Epithelial cell of esophagus (primary cell): Measurements from ENCODE around the gene LAMB2.

Experiments used
- DNase-seq: peaks from one replicate; pipeline ENCODE4 v3.0.0; 2010; ENCODE audit warnings: low read depth
- H3K4me3 ChIP-seq: 2 replicates; pipeline ENCODE4 v1.5.1; 2011; ENCODE audit warnings: mild to moderate bottlenecking, low read length, control low read depth
- TF ChIP-seq, protein P1 (sequence below): IDR thresholded peaks from 2 replicates; pipeline ENCODE4 v1.5.1; 2011; ENCODE audit warnings: low read depth, mild to moderate bottlenecking, low read length, control low read depth, inconsistent platforms; ENCODE audit not compliant: insufficient read depth; ENCODE audit errors: missing control alignments

Gene LAMB2

DNA sequence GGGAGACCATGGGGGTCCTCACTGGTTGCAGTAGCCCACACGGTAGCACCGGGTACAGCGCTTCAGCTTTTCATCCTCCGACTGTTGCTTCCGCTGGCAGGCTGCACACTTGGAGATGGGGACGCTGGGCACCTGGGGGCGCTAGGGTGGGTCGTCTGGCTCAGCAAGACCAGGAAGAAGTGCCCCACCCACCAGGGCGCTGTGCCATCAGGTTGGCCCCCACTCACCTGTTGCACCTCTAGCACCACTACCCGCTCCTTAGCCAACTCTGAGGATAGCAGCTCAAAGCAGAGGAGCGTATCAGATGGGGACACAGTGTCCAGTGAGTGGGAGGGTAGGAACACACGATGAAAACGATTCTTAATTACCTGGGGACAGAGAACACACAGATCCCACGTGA, 20.6 kb downstream of the LAMB2 start:
- DNase-seq, result no peak
- TF ChIP-seq, protein P1, sequence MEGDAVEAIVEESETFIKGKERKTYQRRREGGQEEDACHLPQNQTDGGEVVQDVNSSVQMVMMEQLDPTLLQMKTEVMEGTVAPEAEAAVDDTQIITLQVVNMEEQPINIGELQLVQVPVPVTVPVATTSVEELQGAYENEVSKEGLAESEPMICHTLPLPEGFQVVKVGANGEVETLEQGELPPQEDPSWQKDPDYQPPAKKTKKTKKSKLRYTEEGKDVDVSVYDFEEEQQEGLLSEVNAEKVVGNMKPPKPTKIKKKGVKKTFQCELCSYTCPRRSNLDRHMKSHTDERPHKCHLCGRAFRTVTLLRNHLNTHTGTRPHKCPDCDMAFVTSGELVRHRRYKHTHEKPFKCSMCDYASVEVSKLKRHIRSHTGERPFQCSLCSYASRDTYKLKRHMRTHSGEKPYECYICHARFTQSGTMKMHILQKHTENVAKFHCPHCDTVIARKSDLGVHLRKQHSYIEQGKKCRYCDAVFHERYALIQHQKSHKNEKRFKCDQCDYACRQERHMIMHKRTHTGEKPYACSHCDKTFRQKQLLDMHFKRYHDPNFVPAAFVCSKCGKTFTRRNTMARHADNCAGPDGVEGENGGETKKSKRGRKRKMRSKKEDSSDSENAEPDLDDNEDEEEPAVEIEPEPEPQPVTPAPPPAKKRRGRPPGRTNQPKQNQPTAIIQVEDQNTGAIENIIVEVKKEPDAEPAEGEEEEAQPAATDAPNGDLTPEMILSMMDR, result no peak
- H3K4me3 ChIP-seq, result no peak overlapping the region

- no peak overlapping the region for H3K4me3 ChIP-seq
- no peak for DNase-seq
- TF ChIP-seq, protein P1, result no peak
These were observed 21.5 kb downstream of the LAMB2 start for GRCh38 chr3:49111347-49111746.

GRCh38 chr3:49110780-49111179, 22.1 kb downstream of the LAMB2 start:
- TF ChIP-seq, protein P1, result no peak
- no peak overlapping the region for H3K4me3 ChIP-seq
- no peak for DNase-seq

DNA sequence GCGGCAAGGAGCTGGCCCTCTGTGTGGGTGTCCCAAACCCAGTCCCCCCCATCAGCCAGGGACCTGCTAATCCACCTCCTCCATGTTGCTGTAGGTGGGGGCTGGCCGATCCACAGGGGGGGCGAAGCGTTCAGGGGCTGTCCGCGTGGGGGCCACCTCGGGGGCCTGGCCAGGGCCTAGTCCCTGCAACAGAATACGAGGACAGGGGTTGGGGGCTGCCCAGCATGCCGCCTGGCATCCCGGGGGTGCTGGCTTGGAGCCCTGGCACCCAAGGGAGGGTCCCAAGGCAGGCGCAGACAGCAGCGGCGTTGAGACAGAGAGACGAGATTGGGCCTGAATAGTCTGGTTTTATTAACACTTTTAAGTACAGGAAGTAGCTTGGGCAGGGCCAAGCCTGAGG, 24.5 kb downstream of the LAMB2 start:
- DNase-seq, result no peak
- TF ChIP-seq, protein P1, result no peak
- no peak overlapping the region for H3K4me3 ChIP-seq

GRCh38 chr3:49104427-49105291, 28.2 kb downstream of the LAMB2 start, which contains the start of gene QARS1:
Gene QARS1, minus strand, starts transcription at chr3:49104757. Its CDS starts 24 bp downstream, at chr3:49104733.
- peak within 1 kb of the TSS; percentile 66 for H3K4me3 ChIP-seq
- peak; percentile 93 for DNase-seq
- TF ChIP-seq, protein P1, result no peak

DNA sequence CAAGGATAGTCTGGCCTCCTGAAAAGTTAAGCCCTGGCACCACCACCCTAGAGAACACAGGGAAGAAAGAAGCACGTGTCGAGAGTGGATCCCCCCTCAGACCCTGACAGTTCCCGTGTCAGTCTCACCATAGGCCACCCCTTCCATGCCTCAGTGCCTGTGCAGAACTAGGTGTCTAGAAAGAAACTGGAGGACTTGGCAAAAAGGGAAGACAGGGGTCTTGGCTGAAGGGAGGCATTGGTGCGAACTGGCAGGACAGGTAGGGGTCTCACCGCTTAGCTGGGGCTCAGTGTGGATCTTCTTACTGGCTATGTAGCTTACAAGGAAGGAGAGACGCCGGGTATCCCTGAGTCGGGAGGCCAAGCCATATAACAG, 28.8 kb downstream of the LAMB2 start:
- TF ChIP-seq, protein P1, result no peak
- no peak for DNase-seq
- H3K4me3 ChIP-seq, result peak overlapping the region; percentile 66
